ENCODE measurements around the gene BCAP29. TPM values are rescaled to one million over a fixed set of nuclear protein-coding genes. Genes with fewer than 3 reads are reported as not detected.

BCAP29 gene
- total and polyA plus RNA-seq, 9 of the 15 experiments (the other 6 are each of a cell fraction or from before 2014, with no cell fraction given): 63.4 to 137 (median 79.7) TPM

- TF ChIP-seq SAFB2 (IDR thresholded peaks at IDR 0.05; ENCODE audit: borderline replicate concordance, low read depth, low read length, severe bottlenecking) (no peak), NR2C2 (CRISPR knock-in tag; IDR thresholded peaks at IDR 0.05) (no peak), NR2C2 (tag; IDR thresholded peaks at IDR 0.05) (no peak), CBX1 (IDR thresholded peaks at IDR 0.05; ENCODE audit: low read depth) (no peak), LARP7 (IDR thresholded peaks at IDR 0.05) (no peak), POLR3A (IDR thresholded peaks at IDR 0.05; ENCODE audit: borderline replicate concordance, extremely low read depth, insufficient read depth, insufficient read length) (no peak), EP300 (IDR thresholded peaks at IDR 0.05; ENCODE audit: low read length) (no peak), TARDBP (IDR thresholded peaks at IDR 0.05) (no peak)
Measured at GRCh38 chr7:107573537-107573936, 6.5 kb upstream of the BCAP29 start (continued).

GRCh38 chr7:107579554-107579884 is 527 bp upstream of the BCAP29 start:
- under 1% methylated on average over 9 of the region's 9 CpGs for WGBS (ENCODE audit: insufficient coverage, low coverage, missing lambda C conversion rate)
- no peaks in the 10 kb centered on the region for H3K9me3 ChIP-seq (replicated peaks; ENCODE audit: control insufficient read depth, insufficient read depth, low read depth, low read length)
- FAIRE-seq (peak; percentile 11), ATAC-seq (peak; percentile 24), DNase-seq (ENCODE audit: extremely low read depth in 1 of 4, low spot score in 3 of 4) (no peak)
- peak overlapping the region; percentile 83 for H3K27ac ChIP-seq (ENCODE audit: extremely low read depth, low read depth, low read length)
- peaks cover 41% of the 10 kb centered on the region for H3K36me3 ChIP-seq (ENCODE audit: control insufficient read depth, insufficient read depth, low read length)
- intact Hi-C loops (cut with micrococcal nuclease) (no loop called here), in situ Hi-C loops (cut with MboI) (no loop called here)
- H3K4me1 ChIP-seq (replicated peaks in 1 of 2; ENCODE audit: control insufficient read depth in 2 of 2, insufficient read depth in 2 of 2, low read length in 2 of 2): peaks cover 6 to 13% of the 10 kb centered on the region in 2 experiments; a peak in 4 of 5 replicates
- peak overlapping the region; percentile 62 for H3K4me3 ChIP-seq
- ChIA-PET CTCF (ENCODE audit: low intra/inter-chr PET ratio) (interaction anchor here (1.4 kb wide), 1 partner anchor 145 kb away, joined by 9 read pairs; no protein-coding TSS in a partner anchor), POLR2A (interaction anchor here (0.6 to 2.5 kb wide), 4 partner anchors 13 to 398 kb away, joined by 4 to 16 read pairs (median 5); partner anchors contain the start of genes COG5 and DUS4L)
- TSS peak; percentile 76 for BruUV-seq (replicated peaks)
- H3K9me1 ChIP-seq (ENCODE audit: control insufficient read depth, insufficient read depth, low read length): no peaks in the 10 kb centered on the region
- H3K79me2 ChIP-seq (ENCODE audit: control insufficient read depth, insufficient read depth, low read length): peaks cover 49% of the 10 kb centered on the region
- H3K4me2 ChIP-seq (ENCODE audit: insufficient read depth, low read length): peak overlapping the region; percentile 95
- H2AFZ ChIP-seq (ENCODE audit: low read depth, low read length): peak overlapping the region; percentile 97
- no peaks in the 10 kb centered on the region for H3K27me3 ChIP-seq (ENCODE audit: control insufficient read depth in 2 of 2, insufficient read depth in 2 of 2, low read length in 2 of 2)
- H4K20me1 ChIP-seq (replicated peaks; ENCODE audit: control insufficient read depth, insufficient read depth, low read length): no peaks in the 10 kb centered on the region
- H3K9ac ChIP-seq (ENCODE audit: insufficient read depth in 1 of 2, low read depth in 2 of 2, low read length in 2 of 2): peak overlapping the region; percentile 92 to 93
- peak; percentile 69; the same call in 1 of the 2 replicates for TF ChIP-seq MIER1 (IDR thresholded peaks at IDR 0.05; ENCODE audit: low read depth)
- TF ChIP-seq IRF1 (CRISPR knock-in tag; IDR thresholded peaks at IDR 0.05; ENCODE audit: borderline replicate concordance): no peak
- TF ChIP-seq MLLT1 (IDR thresholded peaks at IDR 0.05): peak in 1 of 2 experiments; percentile 59; a peak in 1 of 4 replicates
- TF ChIP-seq ARID3B (CRISPR knock-in tag; IDR thresholded peaks at IDR 0.05; ENCODE audit: borderline replicate concordance): no peak
- no peak for TF ChIP-seq RFX5 (IDR thresholded peaks at IDR 0.05; ENCODE audit: low read depth, low read length)
